HepG2 (cell line): ENCODE data around the gene CLIC6. TPM values are rescaled to one million over a fixed set of nuclear protein-coding genes. Genes with fewer than 3 reads are reported as not detected.
"Not testable (repeated sequence)": the region's sequence is repeated elsewhere in the genome, so short reads cannot be mapped to it uniquely, and the experiment has no call there.

ENCODE experiments used
- ATAC-seq: fragments of 200-7000 bp; cut with Tn5 transposase; 3 replicates; pipeline ENCODE4 v1.9.1; 2020; ENCODE audit warnings: mild to moderate bottlenecking, moderate library complexity
- BruUV-seq: library from RNA; stranded (reverse); fragments of 400-500 nt; replicated peaks from 2 replicates; lab custom pipeline; 2021; lab: Mats Ljungman, UMichigan
- CTCF ChIA-PET: fragments of 300-600 bp; formaldehyde crosslinking; extraction: SDS; loops from one replicate; lab custom pipeline; 2021; ENCODE audit warnings: low total read pairs, inconsistent platforms, low intra/inter-chr PET ratio; lab: Yijun Ruan, JAX
- POLR2A ChIA-PET: fragments of 350-600 bp; sonication (Branson Sonifier 250); formaldehyde crosslinking; loops from one replicate; lab custom pipeline; 2020; ENCODE audit warnings: antibody characterized with exemption, inconsistent platforms; lab: Yijun Ruan, JAX
- DNase-seq: peaks from one replicate; pipeline ENCODE4 v3.0.0-alpha.2; 2015; ENCODE audit warnings: low spot score
- FAIRE-seq: peaks from 3 replicates; lab custom pipeline; 2011; peaks lifted over from hg19 to GRCh38; lab: Jason Lieb, UNC
- H2AFZ ChIP-seq: one replicate; pipeline ENCODE4 v1.6.1; 2011; ENCODE audit warnings: low read length, inconsistent platforms
- H3K27ac ChIP-seq: fragments of 300-600 bp; 3 replicates; pipeline ENCODE4 v1.8.0; 2011; ENCODE audit warnings: mixed run types, mild to moderate bottlenecking, mixed read lengths, low read length, inconsistent platforms; ENCODE audit not compliant: insufficient read depth; ENCODE audit errors: extremely low read length
- H3K27me3 ChIP-seq, 2 experiments: fragments of 200-600 bp in 1 of 2; 2 replicates in 1 of 2; 3 replicates in 1 of 2; pipeline versions ENCODE4 v1.6.0 to v1.8.0; 2011; ENCODE audit warnings: low read length in 2 of 2, mild to moderate bottlenecking in 2 of 2, moderate library complexity in 2 of 2, inconsistent platforms in 1 of 2; ENCODE audit not compliant: insufficient read depth in 2 of 2, control insufficient read depth in 1 of 2
- H3K36me3 ChIP-seq, 2 experiments: fragments of 200-600 bp in 1 of 2; replicated peaks in 1 of 2; 2 replicates in 1 of 2; 3 replicates in 1 of 2; pipeline versions ENCODE4 v1.5.1 to v1.8.0; 2011; ENCODE audit warnings: low read length in 2 of 2, inconsistent platforms in 1 of 2; ENCODE audit not compliant: insufficient read depth in 2 of 2, control insufficient read depth in 1 of 2
- H3K4me1 ChIP-seq: 2 replicates; pipeline ENCODE4 v1.5.1; 2012; ENCODE audit warnings: low read length, inconsistent platforms; ENCODE audit not compliant: insufficient read depth
- H3K4me2 ChIP-seq: 2 replicates; pipeline ENCODE4 v1.6.0; 2011; ENCODE audit warnings: low read depth, low read length, inconsistent platforms
- H3K4me3 ChIP-seq, 3 experiments: fragments of 200-600 bp in 1 of 3; sonication (generic), shearing (Covaris generic) in 1 of 3; replicated peaks in 1 of 3; 2 replicates each; pipeline ENCODE4 v1.5.1; 2011 to 2016; ENCODE audit warnings: low read length in 3 of 3, inconsistent platforms in 2 of 3, low read depth in 2 of 3, mild to moderate bottlenecking in 2 of 3, control low read depth in 1 of 3, mixed read lengths in 1 of 3; ENCODE audit not compliant: insufficient read depth in 1 of 3
- H3K79me2 ChIP-seq: one replicate; pipeline ENCODE4 v1.6.1; 2011; ENCODE audit warnings: low read length, inconsistent platforms; ENCODE audit not compliant: insufficient read depth
- H3K9ac ChIP-seq: 2 replicates; pipeline ENCODE4 v1.6.0; 2011; ENCODE audit warnings: mild to moderate bottlenecking, low read depth, low read length, inconsistent platforms; ENCODE audit not compliant: insufficient read depth
- H3K9me3 ChIP-seq: 2 replicates; pipeline ENCODE4 v1.5.1; 2012; ENCODE audit warnings: mild to moderate bottlenecking, low read length
- H4K20me1 ChIP-seq: 2 replicates; pipeline ENCODE4 v1.6.0; 2011; ENCODE audit warnings: inconsistent platforms, mild to moderate bottlenecking, low read length, moderate library complexity; ENCODE audit not compliant: insufficient read depth
- ZBTB34 ChIP-seq: sonication (generic); formaldehyde crosslinking; IDR thresholded peaks from 2 replicates; pipeline ENCODE4 v1.8.0; 2022; ENCODE audit warnings: mild to moderate bottlenecking, missing genetic modification reagents
- ZBTB46 ChIP-seq: sonication (generic); formaldehyde crosslinking; IDR thresholded peaks from 2 replicates; pipeline ENCODE4 v1.4.0; 2020; ENCODE audit warnings: mild to moderate bottlenecking, missing genetic modification reagents, borderline replicate concordance
- ZNF318 ChIP-seq: sonication (generic); formaldehyde crosslinking; IDR thresholded peaks from 2 replicates; pipeline ENCODE4 v1.4.0; 2020; ENCODE audit warnings: mild to moderate bottlenecking, missing genetic modification reagents
- WGBS: methylation state at CpG from one replicate; pipeline ENCODE4 v1.1.6; 2017; ENCODE audit warnings: low lambda C conversion rate; 5-methylcytosine and 5-hydroxymethylcytosine counted together
- in situ Hi-C: cut with HindIII; loops from 2 replicates; pipeline ENCODE4 v1.10.0; 2017; ENCODE audit warnings: low pct_unique_long_range_greater_than_20kb; ENCODE audit not compliant: extremely low pct_ligation_motif_present
- intact Hi-C: fragments of 100-400 bp; cut with micrococcal nuclease; formaldehyde crosslinking; loops from one replicate; pipeline ENCODE4 v1.10.0; 2022; ENCODE audit not compliant: unreplicated experiment
- polyA plus RNA-seq, 8 experiments: library from polyadenylated mRNA; depleted of rRNA in 3 of 8; stranded (reverse) in 7 of 8; unstranded in 1 of 8; fragments of >200 nt; fragmentation: Illumina TruSeq in 4 of 8; extraction: Trizol in 4 of 8; gene quantifications; 2 replicates each; pipeline versions ENCODE4 v1.2.1 to v1.2.3, GENCODE V29; 2011 to 2016; ENCODE audit warnings: low read depth in 4 of 8, missing spikeins in 1 of 8, mixed read lengths in 1 of 8; ENCODE audit not compliant: insufficient read depth in 1 of 8
- total RNA-seq, 5 experiments: library from RNA; depleted of rRNA; stranded (reverse); fragments of >200 nt; fragmentation: Illumina TruSeq; extraction: Trizol; gene quantifications; 2 replicates each; pipeline ENCODE4 v1.2.3, GENCODE V29; 2016; ENCODE audit warnings: low read depth in 1 of 5

The CLIC6 gene
- total and polyA plus RNA-seq, 2 of the 13 experiments (the other 11 are each of a cell fraction or from before 2014, with no cell fraction given), result not detected

GRCh38 chr21:34715985-34716596 lies 47.3 kb downstream of the CLIC6 start (continued):
- no peak for TF ChIP-seq ZBTB34 (CRISPR knock-in tag)
- no peak for TF ChIP-seq ZNF318
- TF ChIP-seq ZBTB46 (CRISPR knock-in tag), result no peak

- H3K79me2 ChIP-seq, BruUV-seq, H3K4me2 ChIP-seq, H3K36me3 ChIP-seq, H3K27ac ChIP-seq, H2AFZ ChIP-seq, CTCF ChIA-PET, DNase-seq, FAIRE-seq, intact Hi-C loops, H4K20me1 ChIP-seq, H3K4me1 ChIP-seq, POLR2A ChIA-PET, H3K9me3 ChIP-seq, ATAC-seq, in situ Hi-C loops, H3K9ac ChIP-seq, H3K4me3 ChIP-seq: not testable (repeated sequence)
- peaks cover 0 to 35% of the 10 kb centered on the region in 2 experiments; a peak in 2 of 5 replicates for H3K27me3 ChIP-seq
- 63% methylated on average over 3 of the region's 3 CpGs for WGBS
Measured at GRCh38 chr21:34718529-34718928, 49.7 kb downstream of the CLIC6 start.
